DND-41 (cell line): ENCODE results near the gene MRTFA.

Source experiments
- ATAC-seq: fragments of 200-7000 bp; cut with Tn5 transposase; 3 replicates; pipeline ENCODE4 v1.9.1; 2021; ENCODE audit warnings: low read depth; ENCODE audit not compliant: insufficient read depth
- DNase-seq: peaks from one replicate; pipeline ENCODE4 v3.0.0-alpha.2; 2020
- H2AFZ ChIP-seq: 2 replicates; pipeline ENCODE4 v1.6.0; 2012; ENCODE audit warnings: low read depth, low read length
- H3K27ac ChIP-seq: 2 replicates; pipeline ENCODE4 v1.5.1; 2012; ENCODE audit warnings: low read length, inconsistent platforms
- H3K27me3 ChIP-seq: fragments of 200-600 bp; sonication (generic); 2 replicates; pipeline ENCODE4 v1.6.0; 2012; ENCODE audit warnings: low read length, mild to moderate bottlenecking, inconsistent platforms; ENCODE audit not compliant: insufficient read depth, poor library complexity
- H3K36me3 ChIP-seq: 2 replicates; pipeline ENCODE4 v1.5.1; 2012; ENCODE audit warnings: low read length, inconsistent platforms; ENCODE audit not compliant: insufficient read depth
- H3K4me1 ChIP-seq: 2 replicates; pipeline ENCODE4 v1.5.1; 2012; ENCODE audit warnings: mild to moderate bottlenecking, low read length; ENCODE audit not compliant: insufficient read depth
- H3K4me2 ChIP-seq: 2 replicates; pipeline ENCODE4 v1.6.0; 2012; ENCODE audit warnings: mild to moderate bottlenecking, moderate library complexity, low read length, inconsistent platforms; ENCODE audit not compliant: insufficient read depth
- H3K4me3 ChIP-seq, 2 experiments: fragments of 200-600 bp in 1 of 2; shearing (Covaris generic) in 1 of 2; 2 replicates each; pipeline ENCODE4 v1.5.1; 2012 to 2016; ENCODE audit warnings: inconsistent platforms in 2 of 2, low read length in 2 of 2, mild to moderate bottlenecking in 2 of 2, low read depth in 1 of 2, moderate library complexity in 1 of 2
- H3K79me2 ChIP-seq: 2 replicates; pipeline ENCODE4 v1.6.0; 2012; ENCODE audit warnings: low read length, inconsistent platforms; ENCODE audit not compliant: insufficient read depth
- H3K9ac ChIP-seq: 2 replicates; pipeline ENCODE4 v1.6.0; 2012; ENCODE audit warnings: low read depth, mild to moderate bottlenecking, inconsistent platforms, low read length, moderate library complexity
- H3K9me3 ChIP-seq: 2 replicates; pipeline ENCODE4 v1.5.1; 2012; ENCODE audit warnings: low read length, moderate library complexity, mild to moderate bottlenecking, inconsistent platforms; ENCODE audit not compliant: insufficient read depth, severe bottlenecking
- H4K20me1 ChIP-seq: 2 replicates; pipeline ENCODE4 v1.6.0; 2012; ENCODE audit warnings: low read length; ENCODE audit not compliant: insufficient read depth
- CTCF ChIP-seq: IDR thresholded peaks from 2 replicates; pipeline ENCODE4 v1.5.1; 2012; ENCODE audit warnings: borderline replicate concordance, low read length, moderate library complexity, mild to moderate bottlenecking; ENCODE audit not compliant: poor library complexity, severe bottlenecking; ENCODE audit errors: extremely low read depth
- EZH2 ChIP-seq: IDR thresholded peaks from 3 replicates; pipeline ENCODE4 v1.6.1; 2012; ENCODE audit warnings: borderline replicate concordance, low read depth, mild to moderate bottlenecking, moderate library complexity, low read length, inconsistent platforms; ENCODE audit not compliant: severe bottlenecking

Gene MRTFA

DNA sequence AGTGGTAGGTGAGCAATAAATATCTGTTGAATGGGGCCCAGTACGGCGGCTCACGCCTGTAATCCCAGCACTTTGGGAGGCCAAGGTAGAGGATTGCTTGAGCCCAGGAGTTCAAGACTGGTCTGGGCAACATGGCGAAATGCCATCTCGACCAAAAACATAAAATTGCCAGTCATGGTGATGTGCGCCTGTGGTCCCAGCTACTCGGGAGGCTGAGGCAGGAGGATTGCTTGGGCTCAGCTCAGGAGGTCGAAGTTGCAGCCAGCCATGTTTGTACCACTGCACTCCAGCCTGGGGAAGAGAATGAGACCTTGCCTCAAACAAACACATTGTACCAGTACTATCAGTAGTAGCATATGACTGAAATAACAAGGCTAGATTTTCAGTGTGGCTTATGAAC lies 262.0 kb downstream of the MRTFA start:
- Histone ChIP-seq H3K4me1 (peaks cover 25% of the 10 kb centered on the region), H3K9ac (no peak overlapping the region), H4K20me1 (peaks cover 4% of the 10 kb centered on the region; the same call in 1 of the 2 replicates), H3K27me3 (no peaks in the 10 kb centered on the region), H3K27ac (no peak overlapping the region), H2AFZ (no peak overlapping the region), H3K4me2 (no peak overlapping the region), H3K9me3 (no peaks in the 10 kb centered on the region), H3K36me3 (peaks cover 9% of the 10 kb centered on the region), H3K79me2 (peaks cover 75% of the 10 kb centered on the region), H3K4me3 (no peak overlapping the region)
- DNase-seq (no peak), ATAC-seq (no peak)
- TF ChIP-seq CTCF = no peak
- TF ChIP-seq EZH2 = no peak

DNA sequence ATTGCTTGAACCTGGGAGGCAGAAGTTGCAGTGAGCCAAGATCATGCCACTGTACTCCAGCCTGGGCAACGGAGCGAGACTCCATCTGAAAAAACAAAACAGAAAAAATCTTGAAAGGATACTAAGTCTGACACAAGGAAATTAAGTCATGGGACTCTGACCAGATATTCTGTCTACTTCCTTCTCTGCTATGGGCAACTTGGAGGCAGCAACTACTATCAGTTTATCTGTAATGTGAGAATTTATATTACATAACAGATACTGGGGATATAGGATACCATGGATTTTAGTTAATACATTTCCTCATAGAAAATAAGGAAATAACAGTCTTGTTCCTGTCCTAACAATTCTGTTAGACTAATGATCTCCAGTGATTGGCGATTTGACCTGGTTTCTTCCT lies 267.7 kb downstream of the MRTFA start:
- no peak overlapping the region for H3K4me2 ChIP-seq

DNA sequence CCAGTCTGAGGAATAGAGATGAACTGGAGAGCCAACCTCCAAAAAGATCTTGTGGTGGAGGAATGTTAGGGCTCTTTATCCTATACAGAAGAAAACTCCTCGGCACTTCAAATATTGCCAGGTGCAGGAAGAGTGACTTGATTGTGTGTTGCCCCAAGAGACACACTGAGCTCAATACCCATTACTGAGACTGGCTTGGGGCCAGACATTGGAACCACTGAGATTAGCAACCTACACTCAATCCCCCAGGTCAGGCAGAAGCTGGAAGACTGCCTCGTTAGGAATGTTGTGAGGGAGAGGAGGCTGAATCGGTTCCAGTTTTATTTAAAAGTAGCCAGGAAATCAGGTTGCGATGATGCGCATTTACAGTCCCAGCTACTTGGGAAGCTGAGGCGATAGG lies 268.5 kb downstream of the MRTFA start:
- H3K4me2 ChIP-seq = no peak overlapping the region
- no peak for ATAC-seq
- no peak for TF ChIP-seq CTCF
- H4K20me1 ChIP-seq = no peaks in the 10 kb centered on the region
- H3K79me2 ChIP-seq = peaks cover 21% of the 10 kb centered on the region
- no peak overlapping the region for H3K27ac ChIP-seq
- no peaks in the 10 kb centered on the region for H3K27me3 ChIP-seq
- no peak overlapping the region for H3K4me3 ChIP-seq
- H3K4me1 ChIP-seq = peaks cover 27% of the 10 kb centered on the region
- H3K9ac ChIP-seq = no peak overlapping the region
- H3K36me3 ChIP-seq = peaks cover 52% of the 10 kb centered on the region
- DNase-seq = no peak
- H3K9me3 ChIP-seq = no peaks in the 10 kb centered on the region
- H2AFZ ChIP-seq = no peak overlapping the region

More for the DNA sequence above, 267.7 kb downstream of the MRTFA start:
- Histone ChIP-seq H3K36me3 (peaks cover 54% of the 10 kb centered on the region), H3K27me3 (no peaks in the 10 kb centered on the region), H3K79me2 (peaks cover 26% of the 10 kb centered on the region), H3K9ac (no peak overlapping the region), H3K4me3 (no peak overlapping the region), H4K20me1 (no peaks in the 10 kb centered on the region), H3K4me1 (peaks cover 27% of the 10 kb centered on the region), H3K27ac (no peak overlapping the region), H2AFZ (no peak overlapping the region), H3K9me3 (no peaks in the 10 kb centered on the region)
- TF ChIP-seq EZH2 (no peak), CTCF (no peak)
- ATAC-seq (no peak), DNase-seq (no peak)

DNA sequence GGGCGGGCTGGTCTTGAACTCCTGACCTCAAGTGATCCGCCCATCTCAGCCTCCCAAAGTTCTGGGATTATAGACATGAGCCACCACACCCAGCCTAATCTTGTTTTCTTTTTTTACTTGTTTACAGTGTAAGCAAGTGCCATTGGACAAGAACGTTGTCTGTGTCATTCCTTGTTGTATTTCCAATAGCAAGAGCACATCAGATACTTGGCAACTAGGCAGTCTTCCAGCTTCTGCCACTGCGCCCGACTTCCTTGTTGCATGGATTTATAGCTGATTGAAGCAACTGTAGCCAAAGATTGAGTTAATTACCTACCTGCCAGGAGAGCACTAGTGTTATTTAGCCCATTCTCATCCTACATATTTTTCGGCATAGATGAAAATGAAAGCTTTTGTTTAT lies 269.2 kb downstream of the MRTFA start:
- Histone ChIP-seq H3K79me2 (peaks cover 15% of the 10 kb centered on the region), H3K27me3 (no peaks in the 10 kb centered on the region), H3K4me3 (no peak overlapping the region), H3K9me3 (no peaks in the 10 kb centered on the region), H2AFZ (no peak overlapping the region), H4K20me1 (no peaks in the 10 kb centered on the region), H3K36me3 (peaks cover 55% of the 10 kb centered on the region), H3K27ac (no peak overlapping the region), H3K9ac (no peak overlapping the region), H3K4me1 (peaks cover 22% of the 10 kb centered on the region), H3K4me2 (no peak overlapping the region)
- ATAC-seq = no peak
- TF ChIP-seq CTCF = no peak
- TF ChIP-seq EZH2 = no peak
- DNase-seq = no peak
